NCI-H748 (cell line): ENCODE measurements around the gene STRIP2.
A peak's percentile ranks its signal among the peaks of the same experiment; 100 is the strongest.
"Not testable (repeated sequence)": the region's sequence is repeated elsewhere in the genome, so short reads cannot be mapped to it uniquely, and the experiment has no call there.

Experiments used
- DNase-seq: peaks from one replicate; lab custom pipeline; 2025; ENCODE audit not compliant: unreplicated experiment; lab: John Stamatoyannopoulos, UW

Gene STRIP2

DNA sequence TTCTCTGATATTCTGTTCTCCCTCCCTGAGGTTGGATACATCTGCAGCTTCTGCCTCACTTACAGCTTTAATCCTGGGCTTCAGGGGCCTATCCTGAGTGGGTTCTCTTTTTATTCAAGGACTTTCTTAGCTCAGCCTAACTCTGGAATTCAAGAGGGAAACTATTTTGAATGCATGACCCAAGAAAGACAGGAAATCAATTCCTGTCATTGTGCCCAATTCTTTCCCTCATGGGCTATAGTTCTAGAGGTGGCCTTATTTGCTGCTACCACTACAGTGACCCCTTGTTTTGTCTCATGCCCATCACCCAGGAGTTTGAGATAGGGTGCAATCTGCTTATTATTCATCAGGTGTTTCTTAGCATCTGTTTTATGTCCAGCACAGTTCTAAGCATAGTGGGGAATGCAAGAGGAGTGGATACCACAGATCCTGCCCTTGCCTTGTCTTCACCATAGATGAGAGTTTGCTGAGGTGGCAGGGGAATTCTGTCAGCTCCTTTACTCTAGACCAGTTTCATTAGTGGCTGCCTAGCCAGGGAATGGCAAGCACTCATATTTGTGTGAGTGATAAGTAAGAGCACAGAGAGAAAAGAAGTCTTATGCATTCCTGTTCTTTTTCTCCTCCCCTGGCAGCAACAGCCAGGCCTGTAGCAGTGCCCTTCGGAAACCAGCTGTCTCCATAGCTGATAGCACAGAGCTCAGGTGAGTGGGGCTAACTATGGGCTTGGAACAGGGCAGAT lies 19.4 kb downstream of the STRIP2 start:
- DNase-seq: no peak

DNA sequence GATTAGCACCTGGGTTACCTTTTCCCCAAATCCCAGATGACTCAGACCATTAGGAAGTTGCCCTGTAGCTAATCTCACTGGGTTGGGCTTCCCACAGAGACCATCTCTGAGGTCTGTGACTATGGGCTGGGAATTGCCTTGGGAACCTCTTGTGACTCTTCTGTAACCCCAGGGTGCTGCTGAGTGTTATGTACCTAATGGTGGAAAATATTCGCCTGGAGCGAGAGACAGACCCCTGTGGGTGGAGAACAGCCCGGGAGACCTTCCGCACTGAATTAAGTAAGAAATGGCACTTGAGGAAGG lies 20.0 kb downstream of the STRIP2 start:
- no peak for DNase-seq

DNA sequence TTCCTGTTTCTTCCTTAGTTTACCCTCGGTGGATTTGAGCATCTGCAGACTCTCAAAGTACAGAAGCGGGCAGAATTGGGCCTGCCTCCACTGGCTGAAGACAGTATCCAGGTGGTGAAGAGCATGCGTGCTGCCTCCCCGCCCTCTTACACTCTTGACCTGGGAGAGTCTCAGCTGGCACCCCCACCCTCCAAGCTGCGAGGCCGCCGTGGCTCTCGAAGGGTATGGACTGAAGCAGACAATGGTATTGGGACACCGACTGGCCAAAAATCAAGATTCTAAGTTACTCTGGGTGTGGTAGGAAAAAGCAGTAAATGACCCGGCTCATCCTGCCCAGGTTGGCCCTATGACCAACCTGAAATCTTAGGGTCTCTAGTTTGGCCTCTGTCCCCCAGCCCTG lies 22.2 kb downstream of the STRIP2 start:
- DNase-seq: no peak

GRCh38 chr7:129457101-129457500 lies 22.9 kb downstream of the STRIP2 start:
- peak; percentile 35 for DNase-seq

- DNase-seq: no peak
Observed at GRCh38 chr7:129458171-129458570, 23.9 kb downstream of the STRIP2 start.

GRCh38 chr7:129461809-129462208 lies 27.6 kb downstream of the STRIP2 start:
- DNase-seq: no peak

DNA sequence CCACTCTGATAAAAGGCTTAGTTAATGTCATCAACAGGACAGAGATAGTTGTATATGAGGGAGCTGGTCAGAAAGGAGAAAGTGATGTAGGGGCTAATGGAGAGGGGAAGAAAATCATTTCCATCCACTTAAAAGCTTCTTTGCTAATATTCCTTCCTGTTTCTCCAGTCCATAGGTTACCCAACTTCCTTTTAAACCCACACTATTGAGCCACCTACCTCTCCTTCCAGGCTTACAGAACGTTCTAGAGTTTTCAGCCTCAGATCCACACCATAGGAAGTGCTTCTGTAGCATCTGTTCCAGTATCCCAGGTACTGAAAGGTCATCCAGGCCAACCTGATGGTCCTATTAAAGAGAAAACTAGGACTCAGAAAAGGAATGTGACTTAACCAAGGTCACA lies 28.2 kb downstream of the STRIP2 start:
- no peak for DNase-seq

DNA sequence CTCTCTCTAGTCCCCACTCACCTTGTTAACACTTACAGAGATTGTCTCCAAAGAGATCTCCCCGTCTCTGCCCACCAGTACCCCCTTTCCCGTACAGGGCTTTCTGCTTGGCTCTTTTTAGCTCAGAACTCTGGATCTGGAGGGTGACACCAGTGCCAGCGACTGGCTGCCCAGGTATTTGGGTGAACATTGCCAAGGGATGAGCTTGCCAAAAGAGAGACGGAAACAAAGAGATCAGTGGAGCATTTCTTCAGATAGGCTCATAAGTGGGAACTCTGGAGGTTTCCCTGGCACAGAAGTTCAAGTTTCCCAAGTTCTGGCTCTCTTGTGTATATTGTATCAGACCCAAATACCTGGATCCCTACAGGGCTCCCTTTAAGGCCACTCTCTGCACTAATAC lies 30.0 kb downstream of the STRIP2 start:
- DNase-seq: no peak

DNA sequence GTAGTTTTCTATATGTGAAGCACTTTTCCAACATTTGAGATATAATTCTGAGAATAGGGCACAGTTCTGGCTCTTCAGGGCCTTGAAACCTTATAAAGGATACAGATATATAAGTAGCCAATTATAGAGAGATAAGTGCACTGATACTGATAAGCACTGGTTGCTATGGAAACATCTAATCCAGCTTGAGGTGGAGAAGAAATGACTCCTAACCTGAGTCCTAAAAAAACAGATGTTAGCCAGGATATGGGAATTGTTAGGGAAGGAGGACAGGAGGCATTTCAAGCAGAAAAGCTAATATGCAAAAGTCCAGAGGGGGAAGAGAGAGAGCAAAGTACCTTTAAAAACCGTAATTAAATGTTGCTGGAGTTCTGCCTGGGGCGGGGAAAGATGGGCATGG lies 30.8 kb downstream of the STRIP2 start:
- DNase-seq: peak; percentile 17

DNA sequence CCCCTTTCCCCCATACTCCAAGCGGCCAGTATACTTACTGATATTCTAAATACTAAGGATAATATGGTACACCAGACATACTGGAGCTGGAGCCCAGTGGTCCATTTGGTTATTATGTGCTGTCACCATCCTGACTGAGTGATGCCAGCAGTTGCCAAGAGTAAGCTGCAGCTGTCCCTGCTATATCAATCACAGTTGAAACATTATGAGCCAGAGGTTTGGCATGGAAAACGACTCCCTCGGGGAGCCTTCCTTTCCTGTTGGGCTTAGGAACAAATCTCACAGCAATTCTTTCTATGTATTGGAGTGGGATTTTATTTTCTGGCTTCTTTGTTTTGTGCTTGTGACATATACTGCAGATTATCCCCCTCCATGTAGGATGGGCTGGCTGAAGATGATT lies 32.6 kb downstream of the STRIP2 start:
- no peak for DNase-seq

GRCh38 chr7:129468087-129468486 lies 33.9 kb downstream of the STRIP2 start:
- no peak for DNase-seq

DNA sequence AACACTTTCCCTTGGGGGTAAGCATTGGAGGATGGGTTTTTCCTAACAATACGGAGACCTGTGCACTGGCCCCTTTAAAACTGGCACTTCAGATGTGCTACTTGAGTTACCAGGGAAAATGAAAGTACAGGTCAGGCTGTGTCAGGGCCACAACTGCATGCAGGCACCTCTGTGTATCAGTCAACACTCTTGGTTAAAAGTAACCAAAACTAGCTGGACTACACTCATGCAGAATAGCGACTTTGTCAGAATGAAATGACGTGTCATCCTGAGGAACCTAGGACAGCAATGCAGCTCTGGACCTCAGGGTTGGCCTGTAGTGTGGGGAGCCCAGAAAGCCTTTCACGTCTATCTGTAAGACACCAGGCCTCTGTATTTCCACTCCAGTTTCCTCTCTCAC lies 34.3 kb downstream of the STRIP2 start:
- no peak for DNase-seq

- no peak for DNase-seq
Observed at GRCh38 chr7:129469930-129470329, 35.7 kb downstream of the STRIP2 start.

GRCh38 chr7:129470411-129470810 lies 36.2 kb downstream of the STRIP2 start:
- DNase-seq: no peak

- DNase-seq: no peak
Observed at GRCh38 chr7:129471402-129471827, 37.2 kb downstream of the STRIP2 start.

DNA sequence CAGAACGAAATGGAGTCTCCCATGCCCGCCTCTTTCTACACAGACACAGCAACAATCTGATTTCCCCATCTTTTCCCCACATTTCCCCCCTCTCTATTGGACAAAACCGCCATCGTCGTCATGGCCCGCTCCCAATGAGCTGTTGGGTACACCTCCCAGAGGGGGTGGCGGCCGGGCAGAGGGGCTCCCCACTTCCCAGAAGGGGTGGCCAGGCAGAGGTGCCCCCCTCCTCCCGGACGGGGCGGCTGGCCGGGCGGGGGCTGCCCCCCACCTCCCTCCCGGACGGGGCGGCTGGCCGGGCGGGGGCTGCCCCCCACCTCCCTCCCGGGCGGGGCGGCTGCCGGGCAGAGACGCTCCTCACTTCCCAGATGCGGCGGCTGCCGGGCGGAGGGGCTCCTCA lies 41.7 kb downstream of the STRIP2 start:
- not testable (repeated sequence) for DNase-seq

- not testable (repeated sequence) for DNase-seq
Observed at GRCh38 chr7:129476398-129476797, 42.2 kb downstream of the STRIP2 start.

DNA sequence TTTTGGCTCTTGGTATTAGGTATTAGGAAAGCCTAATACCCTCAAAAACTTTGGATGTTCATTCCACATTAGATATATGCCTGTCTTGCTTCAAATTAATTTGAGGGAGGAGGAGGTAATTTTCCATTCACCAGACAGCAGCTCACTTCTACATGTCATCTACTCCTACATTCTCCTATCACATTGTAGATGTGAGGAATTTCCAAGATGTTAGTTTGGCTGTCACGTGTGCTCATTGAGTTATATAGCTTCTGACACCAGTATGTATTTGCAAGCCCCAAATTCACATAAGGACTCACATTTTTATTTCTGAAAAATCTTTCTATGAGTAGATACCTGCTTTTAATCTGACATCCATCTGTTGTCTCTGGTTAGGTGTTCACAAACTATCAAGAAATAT lies 45.6 kb downstream of the STRIP2 start:
- no peak for DNase-seq

GRCh38 chr7:129480674-129481363 lies 46.6 kb downstream of the STRIP2 start:
- DNase-seq: no peak

- not testable (repeated sequence) for DNase-seq
Observed at GRCh38 chr7:129481376-129481775, 47.1 kb downstream of the STRIP2 start.

DNA sequence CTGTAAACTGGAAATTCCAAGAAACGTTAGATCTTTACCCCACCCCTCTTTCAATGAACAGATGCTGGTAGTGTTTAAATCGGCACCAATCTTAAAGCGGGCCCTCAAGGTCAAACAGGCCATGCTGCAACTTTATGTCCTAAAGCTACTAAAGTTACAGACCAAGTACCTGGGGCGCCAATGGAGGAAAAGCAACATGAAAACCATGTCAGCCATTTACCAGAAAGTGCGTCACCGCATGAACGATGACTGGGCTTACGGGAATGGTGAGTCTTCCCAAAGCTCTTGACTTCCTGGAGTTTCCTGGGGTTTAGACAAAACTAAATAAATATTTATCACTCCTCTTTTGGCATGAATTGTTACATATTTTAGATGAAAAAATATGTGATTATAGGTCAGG lies 48.5 kb downstream of the STRIP2 start:
- DNase-seq: no peak

GRCh38 chr7:129489491-129489890 lies 55.3 kb downstream of the STRIP2 start:
- DNase-seq: no peak

DNA sequence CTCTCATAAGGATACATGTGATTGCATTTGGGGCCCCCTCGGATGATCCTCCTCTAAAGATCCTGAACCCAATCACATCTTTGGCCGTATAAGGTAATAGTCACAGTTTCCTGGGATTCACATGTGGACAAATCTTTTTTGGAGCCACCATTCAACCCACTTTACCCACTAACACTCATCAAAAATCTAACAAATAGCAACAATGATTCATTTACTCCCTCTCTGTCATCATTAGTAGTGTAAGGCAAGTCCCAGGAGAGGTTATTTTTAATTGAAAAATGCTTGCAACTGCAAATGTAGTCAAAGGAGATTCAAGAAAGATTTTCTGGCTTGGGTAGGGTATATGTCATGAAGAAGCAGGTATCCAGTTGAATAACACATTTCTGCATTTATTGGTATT lies 58.2 kb downstream of the STRIP2 start:
- DNase-seq: no peak
